Panc1 (cell line): ENCODE measurements around the gene ALK. TPM values are rescaled to one million over a fixed set of nuclear protein-coding genes. Genes with fewer than 3 reads are reported as not detected.

Experiments used
- ATAC-seq: fragments of 200-7000 bp; cut with Tn5 transposase; 2 replicates; pipeline ENCODE4 v1.9.1; 2020; ENCODE audit warnings: mild to moderate bottlenecking, moderate library complexity
- BruUV-seq: library from RNA; stranded (reverse); fragments of 400-500 nt; replicated peaks from 2 replicates; lab custom pipeline; 2021; lab: Mats Ljungman, UMichigan
- CTCF ChIA-PET: fragments of 300-600 bp; sonication (Branson Sonifier 250); formaldehyde crosslinking; loops from one replicate; lab custom pipeline; 2022; ENCODE audit warnings: antibody characterized with exemption; lab: Charles Lee
- POLR2A ChIA-PET: fragments of 300-600 bp; sonication (Branson Sonifier 250); formaldehyde crosslinking; loops from one replicate; lab custom pipeline; 2022; ENCODE audit warnings: antibody characterized with exemption; lab: Charles Lee
- DNase-seq: peaks from one replicate; pipeline ENCODE4 v3.0.0-alpha.2; 2010; ENCODE audit warnings: low read depth, low spot score
- H3K27ac ChIP-seq: 2 replicates; pipeline ENCODE4 v1.5.1; 2011; ENCODE audit warnings: mild to moderate bottlenecking, low read length, inconsistent platforms
- H3K27me3 ChIP-seq: fragments of 200-500 bp; sonication (Bioruptor generic); 2 replicates; pipeline ENCODE4 v1.6.0; 2014; ENCODE audit warnings: low read length, inconsistent platforms; ENCODE audit not compliant: control insufficient read depth, insufficient read depth
- H3K36me3 ChIP-seq: fragments of 200-500 bp; sonication (Bioruptor generic); 2 replicates; pipeline ENCODE4 v1.5.1; 2014; ENCODE audit warnings: inconsistent platforms, mild to moderate bottlenecking, low read length, moderate library complexity; ENCODE audit not compliant: control insufficient read depth, insufficient read depth
- H3K4me1 ChIP-seq: 2 replicates; pipeline ENCODE4 v1.5.1; 2011; ENCODE audit warnings: inconsistent platforms, mild to moderate bottlenecking, low read length, moderate library complexity; ENCODE audit not compliant: control insufficient read depth, insufficient read depth
- H3K4me3 ChIP-seq, 2 experiments: 2 replicates each; pipeline ENCODE4 v1.5.1; 2011 to 2012; ENCODE audit warnings: low read depth in 2 of 2, low read length in 2 of 2, mild to moderate bottlenecking in 2 of 2, inconsistent platforms in 1 of 2, moderate library complexity in 1 of 2
- H3K9me3 ChIP-seq: fragments of 200-500 bp; sonication (Bioruptor generic); 2 replicates; pipeline ENCODE4 v1.5.1; 2014; ENCODE audit warnings: low read depth, mild to moderate bottlenecking, inconsistent platforms, low read length, moderate library complexity; ENCODE audit not compliant: control insufficient read depth, insufficient read depth
- POLR2AphosphoS5 ChIP-seq: IDR thresholded peaks from 2 replicates; pipeline ENCODE4 v1.6.1; 2012; ENCODE audit warnings: mild to moderate bottlenecking, low read depth, low read length, moderate library complexity
- SIN3A ChIP-seq: IDR thresholded peaks from 2 replicates; pipeline ENCODE4 v1.6.1; 2012; ENCODE audit warnings: low read depth, mild to moderate bottlenecking, low read length, moderate library complexity, borderline replicate concordance; ENCODE audit not compliant: insufficient read depth
- TCF7L2 ChIP-seq: IDR thresholded peaks from 2 replicates; pipeline ENCODE4 v1.6.1; 2011; ENCODE audit warnings: mild to moderate bottlenecking, low read depth, low read length, inconsistent platforms
- in situ Hi-C: cut with HindIII; loops from 2 replicates; pipeline ENCODE4 v1.10.0; 2016; ENCODE audit warnings: low sequenced_read_pairs, low pct_unique_long_range_greater_than_20kb
- intact Hi-C: fragments of 100-400 bp; cut with micrococcal nuclease; formaldehyde crosslinking; loops from one replicate; pipeline ENCODE4 v1.10.0; 2022; ENCODE audit not compliant: unreplicated experiment
- total RNA-seq: library from RNA; stranded (reverse); gene quantifications from one replicate; pipeline ENCODE4 v1.2.1, GENCODE V29; 2021; ENCODE audit not compliant: unreplicated experiment
- TF ChIP-seq, protein P1 (sequence below), 2 experiments: IDR thresholded peaks; 2 replicates each; pipeline ENCODE4 v1.6.1; 2011 to 2012; ENCODE audit warnings: low read depth in 2 of 2, control low read depth in 1 of 2, low read length in 1 of 2, mild to moderate bottlenecking in 1 of 2, moderate library complexity in 1 of 2; ENCODE audit not compliant: insufficient read depth in 1 of 2
- TF ChIP-seq, protein P2 (sequence below): fragments of 450-650 bp; IDR thresholded peaks from 2 replicates; pipeline ENCODE4 v1.5.1; 2017; ENCODE audit warnings: mild to moderate bottlenecking

The ALK gene
- total RNA-seq, 1 experiment from 2014 or later, result not detected

DNA sequence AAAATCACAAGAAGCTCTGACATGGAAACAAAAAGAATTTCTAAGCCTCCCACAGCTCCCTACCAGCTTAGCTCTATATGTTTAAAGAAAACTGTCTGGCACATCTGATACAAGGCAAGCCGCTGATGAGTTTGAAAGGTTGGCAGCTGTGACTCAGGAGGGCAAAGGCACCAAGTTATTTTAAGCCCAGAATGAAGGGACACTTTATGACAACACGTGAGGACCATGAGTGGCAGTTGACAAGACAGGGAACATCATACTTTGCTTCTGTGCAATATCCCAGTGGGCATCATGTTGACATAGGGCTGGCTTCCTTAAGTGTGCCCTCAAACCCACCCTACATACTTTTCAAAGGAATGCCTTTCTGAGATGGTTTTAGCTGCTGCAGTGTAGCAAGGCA is 533.3 kb downstream of the ALK start:
- TF ChIP-seq TCF7L2, result no peak
- TF ChIP-seq SIN3A, result no peak
- TF ChIP-seq, protein P1, sequence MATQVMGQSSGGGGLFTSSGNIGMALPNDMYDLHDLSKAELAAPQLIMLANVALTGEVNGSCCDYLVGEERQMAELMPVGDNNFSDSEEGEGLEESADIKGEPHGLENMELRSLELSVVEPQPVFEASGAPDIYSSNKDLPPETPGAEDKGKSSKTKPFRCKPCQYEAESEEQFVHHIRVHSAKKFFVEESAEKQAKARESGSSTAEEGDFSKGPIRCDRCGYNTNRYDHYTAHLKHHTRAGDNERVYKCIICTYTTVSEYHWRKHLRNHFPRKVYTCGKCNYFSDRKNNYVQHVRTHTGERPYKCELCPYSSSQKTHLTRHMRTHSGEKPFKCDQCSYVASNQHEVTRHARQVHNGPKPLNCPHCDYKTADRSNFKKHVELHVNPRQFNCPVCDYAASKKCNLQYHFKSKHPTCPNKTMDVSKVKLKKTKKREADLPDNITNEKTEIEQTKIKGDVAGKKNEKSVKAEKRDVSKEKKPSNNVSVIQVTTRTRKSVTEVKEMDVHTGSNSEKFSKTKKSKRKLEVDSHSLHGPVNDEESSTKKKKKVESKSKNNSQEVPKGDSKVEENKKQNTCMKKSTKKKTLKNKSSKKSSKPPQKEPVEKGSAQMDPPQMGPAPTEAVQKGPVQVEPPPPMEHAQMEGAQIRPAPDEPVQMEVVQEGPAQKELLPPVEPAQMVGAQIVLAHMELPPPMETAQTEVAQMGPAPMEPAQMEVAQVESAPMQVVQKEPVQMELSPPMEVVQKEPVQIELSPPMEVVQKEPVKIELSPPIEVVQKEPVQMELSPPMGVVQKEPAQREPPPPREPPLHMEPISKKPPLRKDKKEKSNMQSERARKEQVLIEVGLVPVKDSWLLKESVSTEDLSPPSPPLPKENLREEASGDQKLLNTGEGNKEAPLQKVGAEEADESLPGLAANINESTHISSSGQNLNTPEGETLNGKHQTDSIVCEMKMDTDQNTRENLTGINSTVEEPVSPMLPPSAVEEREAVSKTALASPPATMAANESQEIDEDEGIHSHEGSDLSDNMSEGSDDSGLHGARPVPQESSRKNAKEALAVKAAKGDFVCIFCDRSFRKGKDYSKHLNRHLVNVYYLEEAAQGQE (IDR thresholded peaks at IDR 0.05; ENCODE audit: insufficient read depth in 1 of 2, low read depth in 2 of 2, low read length in 1 of 2), result no peak
- TF ChIP-seq, protein P2, sequence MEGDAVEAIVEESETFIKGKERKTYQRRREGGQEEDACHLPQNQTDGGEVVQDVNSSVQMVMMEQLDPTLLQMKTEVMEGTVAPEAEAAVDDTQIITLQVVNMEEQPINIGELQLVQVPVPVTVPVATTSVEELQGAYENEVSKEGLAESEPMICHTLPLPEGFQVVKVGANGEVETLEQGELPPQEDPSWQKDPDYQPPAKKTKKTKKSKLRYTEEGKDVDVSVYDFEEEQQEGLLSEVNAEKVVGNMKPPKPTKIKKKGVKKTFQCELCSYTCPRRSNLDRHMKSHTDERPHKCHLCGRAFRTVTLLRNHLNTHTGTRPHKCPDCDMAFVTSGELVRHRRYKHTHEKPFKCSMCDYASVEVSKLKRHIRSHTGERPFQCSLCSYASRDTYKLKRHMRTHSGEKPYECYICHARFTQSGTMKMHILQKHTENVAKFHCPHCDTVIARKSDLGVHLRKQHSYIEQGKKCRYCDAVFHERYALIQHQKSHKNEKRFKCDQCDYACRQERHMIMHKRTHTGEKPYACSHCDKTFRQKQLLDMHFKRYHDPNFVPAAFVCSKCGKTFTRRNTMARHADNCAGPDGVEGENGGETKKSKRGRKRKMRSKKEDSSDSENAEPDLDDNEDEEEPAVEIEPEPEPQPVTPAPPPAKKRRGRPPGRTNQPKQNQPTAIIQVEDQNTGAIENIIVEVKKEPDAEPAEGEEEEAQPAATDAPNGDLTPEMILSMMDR, result no peak
- POLR2A ChIA-PET, result no interaction called here
- CTCF ChIA-PET, result no interaction called here
- Histone ChIP-seq H3K4me1 (no peaks in the 10 kb centered on the region), H3K36me3 (no peaks in the 10 kb centered on the region), H3K27ac (no peak overlapping the region), H3K4me3 (no peak overlapping the region), H3K9me3 (no peaks in the 10 kb centered on the region), H3K27me3 (peaks cover 16% of the 10 kb centered on the region; the same call in 1 of the 2 replicates)
- DNase-seq (no peak), ATAC-seq (no peak)
- in situ Hi-C loops (no loop called here), intact Hi-C loops (no loop called here)
- no TSS peak for BruUV-seq

DNA sequence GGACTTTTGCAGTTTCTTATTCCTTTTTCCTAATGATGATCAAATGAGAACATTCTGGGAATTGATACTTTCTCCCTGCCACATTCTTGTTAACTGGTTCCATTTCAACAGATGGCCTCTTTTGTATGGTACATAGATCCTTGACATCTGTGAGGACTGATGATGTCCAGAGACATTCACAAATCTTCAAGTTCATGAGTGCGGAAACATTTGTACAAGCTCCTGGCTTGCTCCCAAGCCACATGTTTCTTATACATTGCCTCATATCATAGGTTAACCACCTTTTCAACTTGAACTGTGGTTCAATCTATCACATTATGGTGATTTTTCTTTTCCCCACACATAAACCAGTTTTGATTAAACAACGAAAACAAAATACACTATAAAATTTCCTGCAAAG is 538.9 kb downstream of the ALK start:
- CTCF ChIA-PET, result no interaction called here
- in situ Hi-C loops (no loop called here), intact Hi-C loops (no loop called here)
- Histone ChIP-seq H3K9me3 (no peaks in the 10 kb centered on the region), H3K36me3 (no peaks in the 10 kb centered on the region), H3K4me1 (no peaks in the 10 kb centered on the region), H3K27me3 (peaks cover 9% of the 10 kb centered on the region; the same call in 1 of the 2 replicates), H3K27ac (no peak overlapping the region), H3K4me3 (no peak overlapping the region)
- TF ChIP-seq, protein P1 (IDR thresholded peaks at IDR 0.05; ENCODE audit: insufficient read depth in 1 of 2, low read depth in 2 of 2, low read length in 1 of 2), result no peak
- TF ChIP-seq, protein P2, result no peak
- TF ChIP-seq TCF7L2 (no peak), POLR2AphosphoS5 (no peak), SIN3A (no peak)
- ATAC-seq (no peak), DNase-seq (no peak)
- no TSS peak for BruUV-seq
- POLR2A ChIA-PET, result no interaction called here
